Naive B cell (primary cell): ENCODE results near the gene S100A2. TPM values are rescaled to one million over a fixed set of nuclear protein-coding genes. Genes with fewer than 3 reads are reported as not detected.
"Not testable (repeated sequence)": the region's sequence is repeated elsewhere in the genome, so short reads cannot be mapped to it uniquely, and the experiment has no call there.

ENCODE experiments used
- ATAC-seq, 2 donors: fragments of 150-1000 bp; cut with Tn5 transposase; 2 replicates each; pipeline ENCODE4 v1.10.0; 2021; ENCODE audit warnings: low read depth in 2 of 2, mild to moderate bottlenecking in 2 of 2, moderate library complexity in 2 of 2
- DNase-seq: peaks from one replicate; pipeline ENCODE4 v3.0.0; 2022
- H3K27ac Mint-ChIP-seq, 6 donors: one replicate each; pipeline ENCODE4 v1.8.0; 2020 to 2022; ENCODE audit warnings: mild to moderate bottlenecking in 6 of 6, mixed read lengths in 6 of 6, moderate library complexity in 5 of 6, inconsistent platforms in 2 of 6
- H3K27me3 Mint-ChIP-seq, 3 donors: one replicate each; pipeline ENCODE4 v1.8.0; 2021 to 2022; ENCODE audit warnings: mixed read lengths in 3 of 3, mild to moderate bottlenecking in 1 of 3
- H3K36me3 Mint-ChIP-seq, 2 donors: one replicate each; pipeline ENCODE4 v1.8.0; 2020 to 2022; ENCODE audit warnings: mixed read lengths in 2 of 2, inconsistent platforms in 1 of 2, mild to moderate bottlenecking in 1 of 2
- H3K4me1 Mint-ChIP-seq, 3 donors: one replicate each; pipeline ENCODE4 v1.8.0; 2020 to 2022; ENCODE audit warnings: mixed read lengths in 3 of 3, inconsistent platforms in 1 of 3, mild to moderate bottlenecking in 1 of 3, moderate library complexity in 1 of 3
- H3K4me3 Mint-ChIP-seq, 8 donors: one replicate each; pipeline ENCODE4 v1.8.0; 2020 to 2022; ENCODE audit warnings: mild to moderate bottlenecking in 8 of 8, mixed read lengths in 8 of 8, moderate library complexity in 8 of 8, inconsistent platforms in 2 of 8
- H3K9me3 Mint-ChIP-seq, 7 donors: one replicate each; pipeline ENCODE4 v1.8.0; 2020 to 2022; ENCODE audit warnings: mixed read lengths in 7 of 7, mild to moderate bottlenecking in 5 of 7, inconsistent platforms in 2 of 7, moderate library complexity in 1 of 7
- polyA plus RNA-seq, 6 donors: library from polyadenylated mRNA; unstranded; fragments of 300-500 nt; fragmentation: Illumina TruSeq; gene quantifications; one replicate each; pipeline ENCODE4 v1.2.3, GENCODE V29; 2021; ENCODE audit warnings: low read depth in 6 of 6

Gene S100A2
- polyA plus RNA-seq, 6 donors from 2014 or later, result not detected

- H3K27ac Mint-ChIP-seq, result peak overlapping the region in 5 of 6 donors; percentile 33 to 93 (median 56)
- peaks cover 0 to 7% of the 10 kb centered on the region in 2 donors for H3K36me3 Mint-ChIP-seq
- DNase-seq (no peak), ATAC-seq (no peak)
- peak overlapping the region in 7 of 8 donors; percentile 90 to 96 (median 94) for H3K4me3 Mint-ChIP-seq
- no peaks in the 10 kb centered on the region for H3K27me3 Mint-ChIP-seq
- H3K9me3 Mint-ChIP-seq, result no peaks in the 10 kb centered on the region
- H3K4me1 Mint-ChIP-seq, result peaks cover 40 to 51% (median 49%) of the 10 kb centered on the region in 3 donors
Measured at GRCh38 chr1:153534925-153535241, 30.8 kb downstream of the S100A2 start.

DNA sequence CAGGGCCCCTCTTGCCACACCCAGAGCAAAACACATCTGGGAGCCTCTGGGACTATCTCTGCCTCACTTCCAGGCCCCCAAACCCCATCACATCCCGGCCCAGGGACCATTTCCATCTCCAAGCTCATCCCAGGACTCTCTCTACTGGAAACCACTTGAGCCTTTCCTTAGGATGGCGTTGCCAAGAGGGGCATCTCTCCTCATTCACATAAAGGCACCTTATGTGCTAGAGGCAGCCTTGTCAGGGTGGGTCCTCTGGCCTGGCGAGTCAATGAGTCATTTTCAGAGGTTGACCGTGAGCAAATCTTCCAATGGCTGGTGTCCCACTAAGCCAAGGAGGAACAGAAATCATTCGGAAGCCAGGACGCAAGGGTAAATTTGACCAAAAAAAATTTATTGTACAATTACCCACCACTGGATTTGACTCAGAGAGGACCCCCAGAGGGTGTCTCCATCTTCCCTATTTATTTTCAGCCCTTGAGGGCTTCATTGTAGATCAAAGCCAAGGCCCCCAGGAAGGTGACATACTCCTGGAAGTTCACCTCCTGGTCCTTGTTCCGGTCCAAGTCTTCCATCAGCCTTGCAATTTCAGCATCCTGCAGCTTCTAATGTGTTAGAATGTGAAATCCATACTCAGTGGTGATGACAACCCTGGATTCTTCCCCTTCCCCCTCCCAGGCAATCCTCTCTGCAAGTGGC lies 31.3 kb downstream of the S100A2 start:
- DNase-seq (no peak), ATAC-seq (no peak)
- Mint-ChIP-seq H3K27me3 (no peaks in the 10 kb centered on the region), H3K4me1 (peaks cover 35 to 46% (median 44%) of the 10 kb centered on the region in 3 donors), H3K9me3 (no peaks in the 10 kb centered on the region), H3K36me3 (peaks cover 0 to 7% of the 10 kb centered on the region in 2 donors), H3K27ac (peak overlapping the region in 5 of 6 donors; percentile 33 to 93 (median 49)), H3K4me3 (peak overlapping the region; percentile 29 to 96 (median 92))

DNA sequence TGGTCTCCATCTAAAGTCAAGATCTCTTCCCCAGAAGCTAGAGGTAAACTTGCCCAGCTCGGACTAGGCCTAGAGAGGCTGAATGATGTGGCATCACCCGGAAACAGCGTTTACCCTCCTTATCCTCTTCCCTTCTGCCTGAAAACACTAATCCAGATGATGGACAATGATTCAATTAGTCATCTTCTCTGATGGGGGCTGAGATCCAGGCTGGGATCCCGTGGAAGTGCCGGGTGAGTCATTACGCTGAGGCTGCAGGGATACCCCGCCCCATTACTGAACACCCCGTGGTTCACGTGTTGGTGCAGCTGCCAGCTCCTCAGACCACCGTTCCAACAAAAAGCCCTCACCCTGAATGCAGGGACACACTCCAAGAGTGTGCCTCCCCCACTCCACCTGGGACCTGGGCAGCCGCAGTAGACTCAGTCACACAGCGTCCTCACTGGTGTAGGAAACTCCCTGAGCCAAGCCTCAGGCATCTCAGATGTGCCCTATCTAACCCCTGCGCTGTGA lies 31.9 kb downstream of the S100A2 start:
- no peak for ATAC-seq
- peaks cover 35 to 45% (median 44%) of the 10 kb centered on the region in 3 donors for H3K4me1 Mint-ChIP-seq
- DNase-seq, result no peak
- no peaks in the 10 kb centered on the region for H3K27me3 Mint-ChIP-seq
- H3K27ac Mint-ChIP-seq, result peak overlapping the region in 3 of 6 donors; percentile 17 to 71 (median 51)
- no peaks in the 10 kb centered on the region for H3K9me3 Mint-ChIP-seq
- peaks cover 0 to 7% of the 10 kb centered on the region in 2 donors for H3K36me3 Mint-ChIP-seq
- peak overlapping the region in 3 of 8 donors; percentile 29 to 94 (median 64) for H3K4me3 Mint-ChIP-seq

DNA sequence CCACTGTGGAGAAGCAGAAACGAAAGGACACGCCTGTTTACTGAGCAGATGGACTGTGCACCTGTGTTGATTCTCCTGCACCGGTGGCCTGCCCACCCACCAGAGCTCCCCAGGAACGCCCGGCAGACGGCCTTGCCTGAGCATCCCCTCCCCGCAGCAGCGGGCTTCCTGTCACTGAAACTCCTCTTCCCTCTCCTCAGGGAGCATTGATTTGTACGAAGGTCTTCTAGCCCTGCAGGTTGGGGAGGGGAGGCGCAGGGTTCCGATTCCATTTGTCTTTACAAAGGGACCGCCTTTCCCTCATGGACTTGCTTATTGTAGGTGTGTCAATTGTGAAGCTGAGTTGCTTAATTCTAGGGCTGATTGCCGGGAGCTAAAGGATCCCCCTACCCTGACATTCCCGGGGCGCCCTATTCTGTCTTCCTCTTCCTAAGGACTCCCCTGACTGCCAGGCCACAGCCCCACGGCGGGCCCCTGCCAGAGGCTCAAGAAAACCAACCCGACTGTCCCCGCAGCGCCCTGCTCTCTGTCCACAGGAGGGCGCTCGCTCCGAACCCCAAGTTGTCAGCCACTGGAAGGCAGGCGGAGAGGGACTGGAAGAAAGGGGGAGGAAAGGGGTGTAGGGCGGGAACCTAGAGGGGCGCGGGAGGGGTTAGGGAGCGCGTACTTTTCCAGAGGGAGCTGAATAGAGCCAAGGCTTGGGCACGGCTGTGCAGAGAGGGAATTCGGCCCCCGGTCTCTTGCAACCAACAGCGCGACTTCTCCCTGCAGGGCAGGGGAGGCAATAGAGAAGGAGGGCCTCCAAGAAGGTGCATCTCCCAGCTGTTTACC lies 32.7 kb downstream of the S100A2 start:
- Mint-ChIP-seq H3K4me3 (peak overlapping the region in 7 of 8 donors; percentile 15 to 94 (median 64)), H3K27ac (peak overlapping the region in 4 of 6 donors; percentile 49 to 83 (median 56)), H3K9me3 (no peaks in the 10 kb centered on the region), H3K36me3 (peaks cover 0 to 7% of the 10 kb centered on the region in 2 donors), H3K27me3 (no peaks in the 10 kb centered on the region), H3K4me1 (peaks cover 35 to 45% (median 44%) of the 10 kb centered on the region in 3 donors)
- no peak for DNase-seq
- ATAC-seq, result peak; percentile 29 to 40

GRCh38 chr1:153532181-153532580 lies 33.5 kb downstream of the S100A2 start:
- peaks cover 0 to 7% of the 10 kb centered on the region in 2 donors for H3K36me3 Mint-ChIP-seq
- H3K27me3 Mint-ChIP-seq, result peaks cover 0 to under 1% (median 0%) of the 10 kb centered on the region in 3 donors
- peak overlapping the region in 1 of 8 donors; percentile 50 for H3K4me3 Mint-ChIP-seq
- peaks cover 35 to 45% (median 44%) of the 10 kb centered on the region in 3 donors for H3K4me1 Mint-ChIP-seq
- peak overlapping the region in 2 of 6 donors; percentile 8 to 54 for H3K27ac Mint-ChIP-seq
- DNase-seq, result no peak
- H3K9me3 Mint-ChIP-seq, result no peaks in the 10 kb centered on the region
- ATAC-seq, result no peak

- Mint-ChIP-seq H3K36me3 (peaks cover 0 to 7% of the 10 kb centered on the region in 2 donors), H3K4me3 (peak overlapping the region in 1 of 8 donors; percentile 59), H3K4me1 (peaks cover 32 to 41% (median 40%) of the 10 kb centered on the region in 3 donors), H3K9me3 (no peaks in the 10 kb centered on the region), H3K27ac (no peak overlapping the region), H3K27me3 (peaks cover 0 to 3% (median 2%) of the 10 kb centered on the region in 3 donors)
- ATAC-seq (no peak), DNase-seq (no peak)
Measured at GRCh38 chr1:153531638-153532037, 34.0 kb downstream of the S100A2 start.

- H3K9me3 Mint-ChIP-seq, result no peaks in the 10 kb centered on the region
- H3K4me3 Mint-ChIP-seq, result no peak overlapping the region
- H3K27ac Mint-ChIP-seq, result no peak overlapping the region
- ATAC-seq (no peak), DNase-seq (no peak)
- peaks cover 0 to 4% (median 3%) of the 10 kb centered on the region in 3 donors for H3K27me3 Mint-ChIP-seq
- H3K4me1 Mint-ChIP-seq, result peaks cover 4 to 6% (median 6%) of the 10 kb centered on the region in 3 donors
- no peaks in the 10 kb centered on the region for H3K36me3 Mint-ChIP-seq
Measured at GRCh38 chr1:153527683-153528040, 38.0 kb downstream of the S100A2 start.

- Mint-ChIP-seq H3K4me3 (no peak overlapping the region), H3K4me1 (peaks cover under 1 to 2% (median under 1%) of the 10 kb centered on the region in 3 donors), H3K27ac (no peak overlapping the region), H3K36me3 (no peaks in the 10 kb centered on the region), H3K27me3 (peaks cover 0 to 4% (median 3%) of the 10 kb centered on the region in 3 donors), H3K9me3 (no peaks in the 10 kb centered on the region)
- ATAC-seq (no peak), DNase-seq (no peak)
Measured at GRCh38 chr1:153527023-153527682, 38.5 kb downstream of the S100A2 start.

DNA sequence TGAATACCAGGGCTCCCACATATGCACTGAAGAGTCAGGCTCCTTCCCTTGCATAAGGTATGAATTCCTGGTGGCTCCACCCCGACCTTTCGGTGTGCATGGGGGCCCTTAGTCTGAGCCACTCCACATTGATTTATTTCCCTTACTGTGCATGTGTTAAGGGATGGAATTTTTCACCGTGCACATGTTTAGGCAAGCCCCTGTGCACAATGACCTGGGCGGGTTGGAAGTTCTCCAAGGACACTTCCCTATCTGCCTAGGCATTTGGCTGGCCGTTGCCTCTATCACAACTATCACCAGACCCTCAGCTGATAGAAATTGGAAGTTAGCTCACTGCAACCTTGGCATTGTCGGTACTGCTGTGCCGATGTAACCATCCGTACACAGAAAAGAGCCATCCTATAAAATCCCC lies 39.5 kb downstream of the S100A2 start:
- Mint-ChIP-seq H3K27me3 (peaks cover 0 to 4% (median 4%) of the 10 kb centered on the region in 3 donors), H3K9me3 (no peaks in the 10 kb centered on the region), H3K4me3 (no peak overlapping the region), H3K36me3 (no peaks in the 10 kb centered on the region), H3K4me1 (no peaks in the 10 kb centered on the region), H3K27ac (peak overlapping the region in 1 of 6 donors; percentile 47)
- no peak for ATAC-seq
- no peak for DNase-seq

DNA sequence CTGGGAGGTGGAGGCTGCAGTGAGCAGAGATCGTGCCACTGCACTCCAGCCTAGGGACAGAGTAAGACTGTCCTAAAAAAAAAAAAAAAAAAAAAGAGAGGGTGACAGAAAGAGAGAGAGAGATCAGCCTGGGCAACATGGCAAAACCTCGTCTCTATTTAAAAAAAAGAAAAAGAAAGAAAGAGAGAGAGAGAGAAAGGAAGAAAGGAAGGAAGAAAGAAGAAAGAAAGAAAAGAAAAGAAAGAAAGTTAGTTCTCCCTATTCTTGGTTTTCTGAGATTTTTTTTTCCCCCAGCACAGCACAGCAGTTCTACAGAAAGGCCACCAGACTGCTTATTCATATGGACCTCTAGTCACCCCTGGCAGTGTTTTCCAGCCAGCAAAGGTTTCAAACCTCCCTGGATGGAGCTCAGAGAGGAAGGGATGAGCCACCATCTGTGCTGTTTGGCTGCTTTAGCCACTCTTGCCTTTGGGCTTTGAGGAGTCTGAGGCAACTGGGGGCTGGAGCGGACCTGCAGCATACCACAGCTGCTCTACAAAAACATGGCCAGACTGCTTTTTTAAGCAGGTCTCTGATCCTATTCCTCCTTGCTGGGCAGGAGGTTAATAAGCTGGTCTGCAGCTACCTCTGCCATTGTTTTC lies 40.4 kb downstream of the S100A2 start:
- no peak for DNase-seq
- H3K4me1 Mint-ChIP-seq, result no peaks in the 10 kb centered on the region
- H3K9me3 Mint-ChIP-seq, result no peaks in the 10 kb centered on the region
- H3K27ac Mint-ChIP-seq, result no peak overlapping the region
- no peaks in the 10 kb centered on the region for H3K36me3 Mint-ChIP-seq
- H3K27me3 Mint-ChIP-seq, result peaks cover 0 to 6% (median 4%) of the 10 kb centered on the region in 3 donors
- no peak overlapping the region for H3K4me3 Mint-ChIP-seq
- no peak for ATAC-seq

DNA sequence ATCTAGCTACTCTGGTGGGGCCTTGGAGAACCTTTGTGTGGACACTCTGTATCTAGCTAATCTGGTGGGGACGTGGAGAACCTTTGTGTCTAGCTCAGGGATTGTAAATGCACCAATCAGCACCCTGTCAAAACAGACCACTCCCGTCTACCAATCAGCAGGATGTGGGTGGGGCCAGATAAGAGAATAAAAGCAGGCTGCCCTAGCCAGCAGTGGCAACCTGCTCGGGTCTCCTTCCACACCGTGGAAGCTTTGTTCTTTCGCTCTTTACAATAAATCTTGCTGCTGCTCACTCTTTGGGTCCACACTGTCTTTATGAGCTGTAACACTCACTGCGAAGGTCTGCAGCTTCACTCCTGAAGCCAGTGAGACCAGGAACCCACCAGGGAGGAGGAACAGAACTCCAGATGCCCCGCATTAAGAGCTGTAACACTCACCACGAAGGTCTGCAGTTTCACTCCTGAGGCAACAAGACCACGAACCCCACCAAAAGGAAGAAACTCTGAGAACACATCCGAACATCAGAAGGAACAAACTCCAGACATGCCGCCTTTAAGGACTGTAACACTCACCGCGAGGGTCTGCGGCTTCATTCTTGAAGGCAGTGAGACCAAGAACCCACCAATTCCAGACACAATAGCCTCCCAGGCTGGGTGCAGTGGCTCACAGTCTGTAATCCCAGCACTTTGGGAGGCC lies 43.1 kb downstream of the S100A2 start:
- DNase-seq, H3K27me3 Mint-ChIP-seq, H3K27ac Mint-ChIP-seq, H3K9me3 Mint-ChIP-seq, ATAC-seq, H3K4me3 Mint-ChIP-seq, H3K36me3 Mint-ChIP-seq, H3K4me1 Mint-ChIP-seq: not testable (repeated sequence)

DNA sequence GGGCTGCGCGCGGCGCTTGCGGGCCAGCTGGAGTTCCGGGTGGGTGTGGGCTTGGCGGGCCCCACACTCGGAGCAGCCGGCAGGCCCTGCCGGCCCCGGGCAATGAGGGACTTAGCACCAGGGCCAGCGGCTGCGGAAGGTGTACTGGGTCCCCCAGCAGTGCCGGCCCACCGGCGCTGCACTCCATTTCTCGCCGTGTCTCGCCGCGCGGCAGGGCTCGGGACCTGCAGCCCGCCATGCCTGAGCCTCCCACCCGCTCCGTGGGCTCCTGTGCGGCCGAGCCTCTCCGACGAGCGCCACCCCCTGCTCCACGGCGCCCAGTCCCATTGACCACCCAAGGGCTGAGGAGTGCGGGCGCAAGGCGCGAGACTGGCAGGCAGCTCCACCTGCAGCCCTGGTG lies 43.8 kb downstream of the S100A2 start:
- H3K4me3 Mint-ChIP-seq, result not testable (repeated sequence)

More for the DNA sequence above, 43.8 kb downstream of the S100A2 start:
- not testable (repeated sequence) for H3K27ac Mint-ChIP-seq, H3K27me3 Mint-ChIP-seq, H3K9me3 Mint-ChIP-seq, ATAC-seq, DNase-seq, H3K4me1 Mint-ChIP-seq, H3K36me3 Mint-ChIP-seq
